Liver (tissue), 3 donors: ENCODE measurements around the gene RFPL1.

Source experiments
- EGR1 ChIP-seq, 2 donors: IDR thresholded peaks; 2 replicates each; pipeline ENCODE4 v1.6.1; 2016 to 2018; ENCODE audit warnings: antibody characterized with exemption in 2 of 2, low read depth in 2 of 2
- FOXA1 ChIP-seq: IDR thresholded peaks from 2 replicates; pipeline ENCODE4 v1.6.1; 2016; ENCODE audit warnings: antibody characterized with exemption
- GABPA ChIP-seq, 2 donors: IDR thresholded peaks in 1 of 2; conservative IDR thresholded peaks in 1 of 2; 2 replicates each; pipeline ENCODE4 v1.6.1; 2016; ENCODE audit warnings: antibody characterized with exemption in 2 of 2, mild to moderate bottlenecking in 1 of 2, moderate library complexity in 1 of 2
- JUND ChIP-seq, 2 donors: IDR thresholded peaks; 2 replicates each; pipeline ENCODE4 v1.6.1; 2016; ENCODE audit warnings: antibody characterized with exemption in 2 of 2
- RAD21 ChIP-seq, 2 donors: IDR thresholded peaks; 2 replicates each; pipeline ENCODE4 v1.6.1; 2016; ENCODE audit warnings: antibody characterized with exemption in 2 of 2, mild to moderate bottlenecking in 2 of 2
- YY1 ChIP-seq: IDR thresholded peaks from 2 replicates; pipeline ENCODE4 v1.6.1; 2016; ENCODE audit warnings: antibody characterized with exemption, mild to moderate bottlenecking
- ZBTB33 ChIP-seq: IDR thresholded peaks from 2 replicates; pipeline ENCODE4 v1.6.1; 2016; ENCODE audit warnings: antibody characterized with exemption
- TF ChIP-seq, protein P1 (sequence below): fragments of 150-350 bp; IDR thresholded peaks from 2 replicates; pipeline ENCODE4 v1.5.1; 2017; ENCODE audit warnings: improper control_type of control experiment, low read depth, low read length; ENCODE audit not compliant: missing input control
- TF ChIP-seq, protein P2 (sequence below): IDR thresholded peaks from 2 replicates; pipeline ENCODE4 v1.6.1; 2016; ENCODE audit warnings: antibody characterized with exemption
- TF ChIP-seq, protein P3 (sequence below): IDR thresholded peaks from 2 replicates; pipeline ENCODE4 v1.6.1; 2016; ENCODE audit warnings: antibody characterized with exemption, mild to moderate bottlenecking
- donor health status: healthy.
- donor health status: healthy.

DNA sequence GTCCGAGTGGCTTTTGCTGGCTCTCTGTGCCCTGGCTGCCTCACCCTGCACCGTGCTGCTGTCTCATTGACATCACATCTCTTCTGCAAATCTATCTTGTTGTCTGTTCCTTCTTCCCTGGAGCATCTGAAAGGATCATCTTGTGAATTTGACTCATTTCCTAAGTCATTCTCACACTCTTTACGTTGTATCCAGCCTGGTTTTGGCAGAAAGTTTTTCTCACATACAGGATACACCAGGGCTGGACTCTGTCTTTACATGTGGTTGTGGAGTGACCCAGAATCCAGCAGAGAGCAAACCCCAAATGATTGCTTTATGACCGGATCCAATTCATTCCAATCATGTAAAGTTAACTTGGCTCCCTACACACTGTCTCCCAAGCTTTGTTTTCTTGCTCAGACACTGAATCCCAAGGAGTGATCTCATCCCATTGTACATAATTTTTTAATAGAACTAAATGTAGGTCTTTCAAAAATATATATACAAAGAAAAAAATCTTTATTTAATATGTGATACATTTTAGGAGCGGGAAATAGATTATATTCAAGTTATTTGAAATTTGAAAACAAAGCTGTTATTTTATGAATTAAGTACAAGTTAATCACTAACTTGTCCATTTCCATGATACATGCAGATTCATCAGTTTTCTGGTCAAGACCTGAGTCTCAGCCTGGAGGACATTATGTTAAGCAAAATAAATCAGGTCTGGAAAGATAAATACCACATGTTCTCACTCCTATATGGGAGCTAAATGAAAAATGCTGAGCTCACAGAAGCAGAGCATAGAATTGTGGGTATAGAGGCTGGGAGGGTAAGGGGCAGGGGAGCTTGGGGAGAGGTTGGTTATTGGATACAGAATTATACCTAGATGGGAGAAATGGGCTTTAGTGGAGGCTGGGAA lies 2.9 kb upstream of the RFPL1 start:
- TF ChIP-seq, protein P1, sequence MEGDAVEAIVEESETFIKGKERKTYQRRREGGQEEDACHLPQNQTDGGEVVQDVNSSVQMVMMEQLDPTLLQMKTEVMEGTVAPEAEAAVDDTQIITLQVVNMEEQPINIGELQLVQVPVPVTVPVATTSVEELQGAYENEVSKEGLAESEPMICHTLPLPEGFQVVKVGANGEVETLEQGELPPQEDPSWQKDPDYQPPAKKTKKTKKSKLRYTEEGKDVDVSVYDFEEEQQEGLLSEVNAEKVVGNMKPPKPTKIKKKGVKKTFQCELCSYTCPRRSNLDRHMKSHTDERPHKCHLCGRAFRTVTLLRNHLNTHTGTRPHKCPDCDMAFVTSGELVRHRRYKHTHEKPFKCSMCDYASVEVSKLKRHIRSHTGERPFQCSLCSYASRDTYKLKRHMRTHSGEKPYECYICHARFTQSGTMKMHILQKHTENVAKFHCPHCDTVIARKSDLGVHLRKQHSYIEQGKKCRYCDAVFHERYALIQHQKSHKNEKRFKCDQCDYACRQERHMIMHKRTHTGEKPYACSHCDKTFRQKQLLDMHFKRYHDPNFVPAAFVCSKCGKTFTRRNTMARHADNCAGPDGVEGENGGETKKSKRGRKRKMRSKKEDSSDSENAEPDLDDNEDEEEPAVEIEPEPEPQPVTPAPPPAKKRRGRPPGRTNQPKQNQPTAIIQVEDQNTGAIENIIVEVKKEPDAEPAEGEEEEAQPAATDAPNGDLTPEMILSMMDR: no peak
- TF ChIP-seq FOXA1 (no peak), GABPA (IDR thresholded peaks at IDR 0.05 in 1 of 2, conservative IDR thresholded peaks at IDR 0.05 in 1 of 2) (no peak), YY1 (no peak), ZBTB33 (no peak), EGR1 (IDR thresholded peaks at IDR 0.05; ENCODE audit: low read depth in 2 of 2) (no peak), RAD21 (IDR thresholded peaks at IDR 0.05) (no peak), JUND (IDR thresholded peaks at IDR 0.05) (no peak)
- TF ChIP-seq, protein P2, sequence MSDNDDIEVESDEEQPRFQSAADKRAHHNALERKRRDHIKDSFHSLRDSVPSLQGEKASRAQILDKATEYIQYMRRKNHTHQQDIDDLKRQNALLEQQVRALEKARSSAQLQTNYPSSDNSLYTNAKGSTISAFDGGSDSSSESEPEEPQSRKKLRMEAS: no peak
- TF ChIP-seq, protein P3, sequence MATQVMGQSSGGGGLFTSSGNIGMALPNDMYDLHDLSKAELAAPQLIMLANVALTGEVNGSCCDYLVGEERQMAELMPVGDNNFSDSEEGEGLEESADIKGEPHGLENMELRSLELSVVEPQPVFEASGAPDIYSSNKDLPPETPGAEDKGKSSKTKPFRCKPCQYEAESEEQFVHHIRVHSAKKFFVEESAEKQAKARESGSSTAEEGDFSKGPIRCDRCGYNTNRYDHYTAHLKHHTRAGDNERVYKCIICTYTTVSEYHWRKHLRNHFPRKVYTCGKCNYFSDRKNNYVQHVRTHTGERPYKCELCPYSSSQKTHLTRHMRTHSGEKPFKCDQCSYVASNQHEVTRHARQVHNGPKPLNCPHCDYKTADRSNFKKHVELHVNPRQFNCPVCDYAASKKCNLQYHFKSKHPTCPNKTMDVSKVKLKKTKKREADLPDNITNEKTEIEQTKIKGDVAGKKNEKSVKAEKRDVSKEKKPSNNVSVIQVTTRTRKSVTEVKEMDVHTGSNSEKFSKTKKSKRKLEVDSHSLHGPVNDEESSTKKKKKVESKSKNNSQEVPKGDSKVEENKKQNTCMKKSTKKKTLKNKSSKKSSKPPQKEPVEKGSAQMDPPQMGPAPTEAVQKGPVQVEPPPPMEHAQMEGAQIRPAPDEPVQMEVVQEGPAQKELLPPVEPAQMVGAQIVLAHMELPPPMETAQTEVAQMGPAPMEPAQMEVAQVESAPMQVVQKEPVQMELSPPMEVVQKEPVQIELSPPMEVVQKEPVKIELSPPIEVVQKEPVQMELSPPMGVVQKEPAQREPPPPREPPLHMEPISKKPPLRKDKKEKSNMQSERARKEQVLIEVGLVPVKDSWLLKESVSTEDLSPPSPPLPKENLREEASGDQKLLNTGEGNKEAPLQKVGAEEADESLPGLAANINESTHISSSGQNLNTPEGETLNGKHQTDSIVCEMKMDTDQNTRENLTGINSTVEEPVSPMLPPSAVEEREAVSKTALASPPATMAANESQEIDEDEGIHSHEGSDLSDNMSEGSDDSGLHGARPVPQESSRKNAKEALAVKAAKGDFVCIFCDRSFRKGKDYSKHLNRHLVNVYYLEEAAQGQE: no peak
